Measurements from ENCODE around the gene S1PR3. TPM values are rescaled to one million over a fixed set of nuclear protein-coding genes. Genes with fewer than 3 reads are reported as not detected.

The S1PR3 gene
- polyA plus RNA-seq, 2 donors = 3.2 to 6.7 TPM

GRCh38 chr9:88976890-88977257 lies 14.4 kb upstream of the S1PR3 start:
- WGBS, 2 donors = 89 to 90% methylated on average over 5 of the region's 5 CpGs
- no peaks in the 10 kb centered on the region for H3K27me3 ChIP-seq (ENCODE audit: control insufficient read depth in 1 of 2, insufficient read depth in 2 of 2, low read length in 2 of 2)

GRCh38 chr9:88978034-88978433 lies 13.2 kb upstream of the S1PR3 start:
- WGBS, 2 donors = 53 to 62% methylated on average over 5 of the region's 5 CpGs
- Histone ChIP-seq H3K4me1 (ENCODE audit: control insufficient read depth in 2 of 2, insufficient read depth in 2 of 2, low read length in 1 of 2) (peaks cover 0 to 2% of the 10 kb centered on the region in 2 donors), H3K27me3 (ENCODE audit: control insufficient read depth in 1 of 2, insufficient read depth in 2 of 2, low read length in 2 of 2) (no peaks in the 10 kb centered on the region), H3K9me3 (ENCODE audit: control insufficient read depth in 2 of 2, insufficient read depth in 1 of 2, low read depth in 1 of 2, low read length in 1 of 2) (peaks cover 0 to 9% of the 10 kb centered on the region in 2 donors), H3K4me3 (ENCODE audit: low read depth in 1 of 2, low read length in 2 of 2) (no peak overlapping the region), H3K36me3 (ENCODE audit: control insufficient read depth in 2 of 2, insufficient read depth in 2 of 2, low read length in 1 of 2) (no peaks in the 10 kb centered on the region), H3K27ac (ENCODE audit: low read depth in 2 of 2, low read length in 1 of 2) (peak overlapping the region in 1 of 2 donors; percentile 9)

More at GRCh38 chr9:88976890-88977257, 14.4 kb upstream of the S1PR3 start:
- H3K27ac ChIP-seq (ENCODE audit: low read depth in 2 of 2, low read length in 1 of 2) = no peak overlapping the region
- no peaks in the 10 kb centered on the region for H3K36me3 ChIP-seq (ENCODE audit: control insufficient read depth in 2 of 2, insufficient read depth in 2 of 2, low read length in 1 of 2)
- peaks cover 0 to 2% of the 10 kb centered on the region in 2 donors for H3K4me1 ChIP-seq (ENCODE audit: control insufficient read depth in 2 of 2, insufficient read depth in 2 of 2, low read length in 1 of 2)
- H3K9me3 ChIP-seq (ENCODE audit: control insufficient read depth in 2 of 2, insufficient read depth in 1 of 2, low read depth in 1 of 2, low read length in 1 of 2) = peaks cover 0 to 9% of the 10 kb centered on the region in 2 donors
- H3K4me3 ChIP-seq (ENCODE audit: low read depth in 1 of 2, low read length in 2 of 2) = no peak overlapping the region

GRCh38 chr9:88979021-88979420 lies 12.2 kb upstream of the S1PR3 start:
- WGBS, 2 donors = 84% methylated on average over 2 of the region's 2 CpGs

GRCh38 chr9:88979791-88980190 lies 11.5 kb upstream of the S1PR3 start:
- Histone ChIP-seq H3K27me3 (ENCODE audit: control insufficient read depth in 1 of 2, insufficient read depth in 2 of 2, low read length in 2 of 2) (no peaks in the 10 kb centered on the region), H3K9me3 (ENCODE audit: control insufficient read depth in 2 of 2, insufficient read depth in 1 of 2, low read depth in 1 of 2, low read length in 1 of 2) (no peaks in the 10 kb centered on the region), H3K4me3 (ENCODE audit: low read depth in 1 of 2, low read length in 2 of 2) (no peak overlapping the region), H3K36me3 (ENCODE audit: control insufficient read depth in 2 of 2, insufficient read depth in 2 of 2, low read length in 1 of 2) (no peaks in the 10 kb centered on the region), H3K4me1 (ENCODE audit: control insufficient read depth in 2 of 2, insufficient read depth in 2 of 2, low read length in 1 of 2) (peaks cover 0 to 3% of the 10 kb centered on the region in 2 donors), H3K27ac (ENCODE audit: low read depth in 2 of 2, low read length in 1 of 2) (no peak overlapping the region)
- WGBS, 2 donors = 85 to 92% methylated on average over 2 of the region's 2 CpGs

More at GRCh38 chr9:88979021-88979420, 12.2 kb upstream of the S1PR3 start:
- Histone ChIP-seq H3K36me3 (ENCODE audit: control insufficient read depth in 2 of 2, insufficient read depth in 2 of 2, low read length in 1 of 2) (no peaks in the 10 kb centered on the region), H3K27ac (ENCODE audit: low read depth in 2 of 2, low read length in 1 of 2) (no peak overlapping the region), H3K9me3 (ENCODE audit: control insufficient read depth in 2 of 2, insufficient read depth in 1 of 2, low read depth in 1 of 2, low read length in 1 of 2) (no peaks in the 10 kb centered on the region), H3K4me3 (ENCODE audit: low read depth in 1 of 2, low read length in 2 of 2) (no peak overlapping the region), H3K27me3 (ENCODE audit: control insufficient read depth in 1 of 2, insufficient read depth in 2 of 2, low read length in 2 of 2) (no peaks in the 10 kb centered on the region), H3K4me1 (ENCODE audit: control insufficient read depth in 2 of 2, insufficient read depth in 2 of 2, low read length in 1 of 2) (peaks cover 0 to 3% of the 10 kb centered on the region in 2 donors)

- H3K27me3 ChIP-seq (ENCODE audit: control insufficient read depth in 1 of 2, insufficient read depth in 2 of 2, low read length in 2 of 2) = no peaks in the 10 kb centered on the region
- 28 to 38% methylated on average over 1 of the region's 1 CpG for WGBS, 2 donors
- no peaks in the 10 kb centered on the region for H3K9me3 ChIP-seq (ENCODE audit: control insufficient read depth in 2 of 2, insufficient read depth in 1 of 2, low read depth in 1 of 2, low read length in 1 of 2)
- H3K4me3 ChIP-seq (ENCODE audit: low read depth in 1 of 2, low read length in 2 of 2) = no peak overlapping the region
- H3K4me1 ChIP-seq (ENCODE audit: control insufficient read depth in 2 of 2, insufficient read depth in 2 of 2, low read length in 1 of 2) = peaks cover 0 to 3% of the 10 kb centered on the region in 2 donors
- H3K36me3 ChIP-seq (ENCODE audit: control insufficient read depth in 2 of 2, insufficient read depth in 2 of 2, low read length in 1 of 2) = no peaks in the 10 kb centered on the region
- no peak overlapping the region for H3K27ac ChIP-seq (ENCODE audit: low read depth in 2 of 2, low read length in 1 of 2)
These were observed 10.5 kb upstream of the S1PR3 start for GRCh38 chr9:88980740-88981203.

- no peak overlapping the region for H3K4me3 ChIP-seq (ENCODE audit: low read depth in 1 of 2, low read length in 2 of 2)
- H3K27me3 ChIP-seq (ENCODE audit: control insufficient read depth in 1 of 2, insufficient read depth in 2 of 2, low read length in 2 of 2) = no peaks in the 10 kb centered on the region
- WGBS, 2 donors = 71 to 76% methylated on average over 2 of the region's 2 CpGs
- no peaks in the 10 kb centered on the region for H3K9me3 ChIP-seq (ENCODE audit: control insufficient read depth in 2 of 2, insufficient read depth in 1 of 2, low read depth in 1 of 2, low read length in 1 of 2)
- H3K36me3 ChIP-seq (ENCODE audit: control insufficient read depth in 2 of 2, insufficient read depth in 2 of 2, low read length in 1 of 2) = no peaks in the 10 kb centered on the region
- peak overlapping the region; percentile 57 to 60 for H3K27ac ChIP-seq (ENCODE audit: low read depth in 2 of 2, low read length in 1 of 2)
- H3K4me1 ChIP-seq (ENCODE audit: control insufficient read depth in 2 of 2, insufficient read depth in 2 of 2, low read length in 1 of 2) = peaks cover 0 to 3% of the 10 kb centered on the region in 2 donors
These were observed 7.3 kb upstream of the S1PR3 start for GRCh38 chr9:88983865-88984542.

- Histone ChIP-seq H3K4me1 (ENCODE audit: control insufficient read depth in 2 of 2, insufficient read depth in 2 of 2, low read length in 1 of 2) (peaks cover 0 to 3% of the 10 kb centered on the region in 2 donors), H3K36me3 (ENCODE audit: control insufficient read depth in 2 of 2, insufficient read depth in 2 of 2, low read length in 1 of 2) (no peaks in the 10 kb centered on the region), H3K27me3 (ENCODE audit: control insufficient read depth in 1 of 2, insufficient read depth in 2 of 2, low read length in 2 of 2) (no peaks in the 10 kb centered on the region), H3K27ac (ENCODE audit: low read depth in 2 of 2, low read length in 1 of 2) (peak overlapping the region; percentile 5 to 57), H3K4me3 (ENCODE audit: low read depth in 1 of 2, low read length in 2 of 2) (no peak overlapping the region), H3K9me3 (ENCODE audit: control insufficient read depth in 2 of 2, insufficient read depth in 1 of 2, low read depth in 1 of 2, low read length in 1 of 2) (no peaks in the 10 kb centered on the region)
- WGBS, 2 donors = 47 to 54% methylated on average over 4 of the region's 4 CpGs
These were observed 6.8 kb upstream of the S1PR3 start for GRCh38 chr9:88984543-88984883.

- no peak overlapping the region for H3K27ac ChIP-seq (ENCODE audit: low read depth in 2 of 2, low read length in 1 of 2)
These were observed 5.7 kb upstream of the S1PR3 start for GRCh38 chr9:88985616-88986015.

GRCh38 chr9:88986776-88987175 lies 4.5 kb upstream of the S1PR3 start:
- Histone ChIP-seq H3K36me3 (ENCODE audit: control insufficient read depth in 2 of 2, insufficient read depth in 2 of 2, low read length in 1 of 2) (no peaks in the 10 kb centered on the region), H3K4me3 (ENCODE audit: low read depth in 1 of 2, low read length in 2 of 2) (no peak overlapping the region), H3K27ac (ENCODE audit: low read depth in 2 of 2, low read length in 1 of 2) (no peak overlapping the region), H3K4me1 (ENCODE audit: control insufficient read depth in 2 of 2, insufficient read depth in 2 of 2, low read length in 1 of 2) (peaks cover 0 to 3% of the 10 kb centered on the region in 2 donors), H3K27me3 (ENCODE audit: control insufficient read depth in 1 of 2, insufficient read depth in 2 of 2, low read length in 2 of 2) (no peaks in the 10 kb centered on the region), H3K9me3 (ENCODE audit: control insufficient read depth in 2 of 2, insufficient read depth in 1 of 2, low read depth in 1 of 2, low read length in 1 of 2) (no peaks in the 10 kb centered on the region)
- WGBS, 2 donors = 79 to 80% methylated on average over 3 of the region's 3 CpGs

More at GRCh38 chr9:88985616-88986015, 5.7 kb upstream of the S1PR3 start:
- Histone ChIP-seq H3K9me3 (ENCODE audit: control insufficient read depth in 2 of 2, insufficient read depth in 1 of 2, low read depth in 1 of 2, low read length in 1 of 2) (no peaks in the 10 kb centered on the region), H3K36me3 (ENCODE audit: control insufficient read depth in 2 of 2, insufficient read depth in 2 of 2, low read length in 1 of 2) (no peaks in the 10 kb centered on the region), H3K4me3 (ENCODE audit: low read depth in 1 of 2, low read length in 2 of 2) (no peak overlapping the region), H3K27me3 (ENCODE audit: control insufficient read depth in 1 of 2, insufficient read depth in 2 of 2, low read length in 2 of 2) (no peaks in the 10 kb centered on the region), H3K4me1 (ENCODE audit: control insufficient read depth in 2 of 2, insufficient read depth in 2 of 2, low read length in 1 of 2) (peaks cover 0 to 3% of the 10 kb centered on the region in 2 donors)
- WGBS, 2 donors = 67 to 72% methylated on average over 2 of the region's 2 CpGs

- Histone ChIP-seq H3K36me3 (ENCODE audit: control insufficient read depth in 2 of 2, insufficient read depth in 2 of 2, low read length in 1 of 2) (no peaks in the 10 kb centered on the region), H3K27me3 (ENCODE audit: control insufficient read depth in 1 of 2, insufficient read depth in 2 of 2, low read length in 2 of 2) (no peaks in the 10 kb centered on the region), H3K4me3 (ENCODE audit: low read depth in 1 of 2, low read length in 2 of 2) (no peak overlapping the region), H3K27ac (ENCODE audit: low read depth in 2 of 2, low read length in 1 of 2) (no peak overlapping the region), H3K9me3 (ENCODE audit: control insufficient read depth in 2 of 2, insufficient read depth in 1 of 2, low read depth in 1 of 2, low read length in 1 of 2) (no peaks in the 10 kb centered on the region), H3K4me1 (ENCODE audit: control insufficient read depth in 2 of 2, insufficient read depth in 2 of 2, low read length in 1 of 2) (peaks cover 0 to 3% of the 10 kb centered on the region in 2 donors)
- WGBS, 2 donors = 77 to 94% methylated on average over 4 of the region's 4 CpGs
These were observed 3.6 kb upstream of the S1PR3 start for GRCh38 chr9:88987661-88988060.
